Loucy (cell line): ENCODE results near the gene PADI6.

Source experiments
- H2AFZ ChIP-seq: fragments of 200-600 bp; sonication (generic); 2 replicates; pipeline ENCODE4 v1.6.0; 2016; ENCODE audit warnings: antibody characterized with exemption, mild to moderate bottlenecking, low read length, moderate library complexity
- H3F3A ChIP-seq: fragments of 200-600 bp; 2 replicates; pipeline ENCODE4 v1.6.0; 2016; ENCODE audit warnings: antibody characterized with exemption, low read depth, mild to moderate bottlenecking
- H3K27me3 ChIP-seq: fragments of 200-600 bp; sonication (generic); 2 replicates; pipeline ENCODE4 v1.6.1; 2014; ENCODE audit warnings: low read length, mild to moderate bottlenecking; ENCODE audit not compliant: insufficient read depth, poor library complexity, severe bottlenecking
- H3K36me3 ChIP-seq: fragments of 200-600 bp; sonication (generic); 2 replicates; pipeline ENCODE4 v1.6.1; 2016; ENCODE audit warnings: low read length; ENCODE audit not compliant: insufficient read depth
- H3K4me1 ChIP-seq: fragments of 200-600 bp; sonication (generic); 2 replicates; pipeline ENCODE4 v1.5.1; 2014; ENCODE audit warnings: low read length, mild to moderate bottlenecking; ENCODE audit not compliant: insufficient read depth, poor library complexity, severe bottlenecking
- H3K4me2 ChIP-seq: fragments of 200-600 bp; sonication (generic); 2 replicates; pipeline ENCODE4 v1.6.0; 2014; ENCODE audit warnings: antibody characterized with exemption, low read length, low read depth, mild to moderate bottlenecking; ENCODE audit not compliant: poor library complexity, severe bottlenecking
- H3K4me3 ChIP-seq: fragments of 200-600 bp; sonication (generic); 2 replicates; pipeline ENCODE4 v1.5.1; 2014; ENCODE audit warnings: low read length, mild to moderate bottlenecking, mixed read lengths; ENCODE audit not compliant: poor library complexity, severe bottlenecking
- H3K79me2 ChIP-seq: fragments of 200-600 bp; sonication (generic); 2 replicates; pipeline ENCODE4 v1.6.1; 2014; ENCODE audit warnings: low read length; ENCODE audit not compliant: insufficient read depth
- H3K9ac ChIP-seq: fragments of 200-600 bp; sonication (generic); 2 replicates; pipeline ENCODE4 v1.6.0; 2014; ENCODE audit warnings: mild to moderate bottlenecking, low read depth, low read length, moderate library complexity; ENCODE audit not compliant: poor library complexity, severe bottlenecking
- H3K9me2 ChIP-seq: fragments of 200-600 bp; sonication (generic); replicated peaks from 2 replicates; pipeline ENCODE4 v1.6.1; 2016; ENCODE audit warnings: low read depth, low read length, mixed read lengths
- H3K9me3 ChIP-seq: fragments of 200-600 bp; sonication (generic); 2 replicates; pipeline ENCODE4 v1.6.1; 2014; ENCODE audit warnings: mild to moderate bottlenecking, antibody characterized with exemption, low read length, low read depth; ENCODE audit not compliant: insufficient read depth
- H4K20me1 ChIP-seq: fragments of 200-600 bp; sonication (generic); 2 replicates; pipeline ENCODE4 v1.6.0; 2014; ENCODE audit warnings: antibody characterized with exemption, low read length, mild to moderate bottlenecking; ENCODE audit not compliant: insufficient read depth, poor library complexity, severe bottlenecking
- EZH2phosphoT487 ChIP-seq: fragments of 200-600 bp; IDR thresholded peaks from 2 replicates; pipeline ENCODE4 v1.6.1; 2018; ENCODE audit warnings: antibody characterized with exemption, mild to moderate bottlenecking, moderate library complexity, borderline replicate concordance
- TF ChIP-seq, protein P1 (sequence below): fragments of 200-600 bp; sonication (generic); conservative IDR thresholded peaks from 2 replicates; pipeline ENCODE4 v1.5.1; 2014; ENCODE audit warnings: mild to moderate bottlenecking, antibody characterized with exemption, low read length

The PADI6 gene

GRCh38 chr1:17371896-17372295 lies at the start of gene PADI6:
PADI6 (plus strand) TSS chr1:17372196; CDS start chr1:17372246, 50 bp downstream.
- H3K4me1 ChIP-seq, result no peaks in the 10 kb centered on the region
- no peak within 1 kb of the TSS for H3K4me2 ChIP-seq
- no peak within 1 kb of the TSS for H3K9ac ChIP-seq
- no peak within 1 kb of the TSS for H3K4me3 ChIP-seq
- H2AFZ ChIP-seq, result no peak within 1 kb of the TSS
- H3K27me3 ChIP-seq, result no peaks in the 10 kb centered on the region
- no peaks in the 10 kb centered on the region for H3K79me2 ChIP-seq
- H4K20me1 ChIP-seq, result no peaks in the 10 kb centered on the region
- no peak for TF ChIP-seq EZH2phosphoT487
- TF ChIP-seq, protein P1, sequence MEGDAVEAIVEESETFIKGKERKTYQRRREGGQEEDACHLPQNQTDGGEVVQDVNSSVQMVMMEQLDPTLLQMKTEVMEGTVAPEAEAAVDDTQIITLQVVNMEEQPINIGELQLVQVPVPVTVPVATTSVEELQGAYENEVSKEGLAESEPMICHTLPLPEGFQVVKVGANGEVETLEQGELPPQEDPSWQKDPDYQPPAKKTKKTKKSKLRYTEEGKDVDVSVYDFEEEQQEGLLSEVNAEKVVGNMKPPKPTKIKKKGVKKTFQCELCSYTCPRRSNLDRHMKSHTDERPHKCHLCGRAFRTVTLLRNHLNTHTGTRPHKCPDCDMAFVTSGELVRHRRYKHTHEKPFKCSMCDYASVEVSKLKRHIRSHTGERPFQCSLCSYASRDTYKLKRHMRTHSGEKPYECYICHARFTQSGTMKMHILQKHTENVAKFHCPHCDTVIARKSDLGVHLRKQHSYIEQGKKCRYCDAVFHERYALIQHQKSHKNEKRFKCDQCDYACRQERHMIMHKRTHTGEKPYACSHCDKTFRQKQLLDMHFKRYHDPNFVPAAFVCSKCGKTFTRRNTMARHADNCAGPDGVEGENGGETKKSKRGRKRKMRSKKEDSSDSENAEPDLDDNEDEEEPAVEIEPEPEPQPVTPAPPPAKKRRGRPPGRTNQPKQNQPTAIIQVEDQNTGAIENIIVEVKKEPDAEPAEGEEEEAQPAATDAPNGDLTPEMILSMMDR, result no peak
- no peaks in the 10 kb centered on the region for H3K36me3 ChIP-seq
- H3K9me2 ChIP-seq, result no peaks in the 10 kb centered on the region
- no peaks in the 10 kb centered on the region for H3F3A ChIP-seq
- H3K9me3 ChIP-seq, result no peaks in the 10 kb centered on the region

DNA sequence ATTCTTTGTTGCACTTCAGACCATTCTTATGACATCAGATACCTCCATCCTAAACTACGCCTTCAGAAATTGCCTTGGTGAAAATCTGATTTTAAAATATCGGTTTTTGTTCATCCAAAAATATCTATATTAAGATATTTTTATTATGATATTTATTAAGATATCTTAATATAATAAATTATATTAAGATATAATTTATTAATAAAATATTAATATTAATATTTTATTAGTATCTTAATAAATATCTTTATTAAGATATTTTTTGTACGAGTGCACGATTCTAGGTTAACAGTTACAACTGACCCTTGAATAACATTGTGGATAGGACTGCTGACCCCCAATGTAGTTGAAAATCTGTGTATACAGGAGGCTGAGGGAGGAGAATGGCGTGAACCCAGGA lies 43.1 kb upstream of the PADI6 start:
- Histone ChIP-seq H3K79me2 (no peaks in the 10 kb centered on the region), H3K4me2 (no peak overlapping the region), H3K4me1 (no peaks in the 10 kb centered on the region), H3K27me3 (no peaks in the 10 kb centered on the region), H3K36me3 (no peaks in the 10 kb centered on the region), H2AFZ (no peak overlapping the region), H4K20me1 (no peaks in the 10 kb centered on the region), H3F3A (no peaks in the 10 kb centered on the region), H3K9me3 (no peaks in the 10 kb centered on the region), H3K9me2 (no peaks in the 10 kb centered on the region), H3K4me3 (no peak overlapping the region), H3K9ac (no peak overlapping the region)
- TF ChIP-seq EZH2phosphoT487, result no peak
- TF ChIP-seq, protein P1, result no peak

DNA sequence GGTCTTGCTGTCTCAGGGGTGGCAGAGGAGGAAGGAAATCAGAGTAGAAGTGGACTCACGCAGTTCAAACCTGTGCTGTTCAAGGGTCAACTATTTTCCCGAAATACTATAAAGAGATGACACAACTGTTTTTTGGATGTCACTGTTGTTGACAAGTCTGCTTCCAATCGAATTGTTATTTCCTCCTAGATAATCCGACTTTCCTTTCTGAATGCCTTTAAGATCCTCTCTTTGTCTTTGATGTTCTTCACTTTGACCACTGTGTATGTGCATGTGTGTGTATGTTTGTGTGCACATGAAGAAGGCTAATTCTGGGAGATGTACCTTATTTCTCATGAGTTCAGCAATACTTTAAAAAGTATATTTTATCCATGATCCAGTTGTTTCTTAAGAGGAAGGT lies 42.4 kb upstream of the PADI6 start:
- no peaks in the 10 kb centered on the region for H3K27me3 ChIP-seq
- no peaks in the 10 kb centered on the region for H3K9me3 ChIP-seq
- H3K4me1 ChIP-seq, result no peaks in the 10 kb centered on the region
- H3K9me2 ChIP-seq, result no peaks in the 10 kb centered on the region
- H3F3A ChIP-seq, result no peaks in the 10 kb centered on the region
- no peak overlapping the region for H3K9ac ChIP-seq
- no peaks in the 10 kb centered on the region for H4K20me1 ChIP-seq
- no peak overlapping the region for H2AFZ ChIP-seq
- H3K79me2 ChIP-seq, result no peaks in the 10 kb centered on the region
- H3K4me2 ChIP-seq, result no peak overlapping the region
- H3K4me3 ChIP-seq, result no peak overlapping the region
- no peaks in the 10 kb centered on the region for H3K36me3 ChIP-seq
- TF ChIP-seq, protein P1, result no peak
- no peak for TF ChIP-seq EZH2phosphoT487
